ENCODE measurements around the gene ATP8A2.
"Not testable (repeated sequence)": the region's sequence is repeated elsewhere in the genome, so short reads cannot be mapped to it uniquely, and the experiment has no call there.

ATP8A2 gene

GRCh38 chr13:25807562-25807961, 435.8 kb downstream of the ATP8A2 start:
- DNase-seq (ENCODE audit: low spot score): no peak

- DNase-seq (ENCODE audit: low spot score): no peak
Observed at GRCh38 chr13:25811506-25811905, 439.7 kb downstream of the ATP8A2 start.

- DNase-seq (ENCODE audit: low spot score): no peak
Observed at GRCh38 chr13:25816239-25816638, 444.5 kb downstream of the ATP8A2 start.

- DNase-seq (ENCODE audit: low spot score): no peak
Observed at GRCh38 chr13:25819856-25820530, 448.2 kb downstream of the ATP8A2 start.

GRCh38 chr13:25821776-25822175, 450.0 kb downstream of the ATP8A2 start:
- no peak for DNase-seq (ENCODE audit: low spot score)

- not testable (repeated sequence) for DNase-seq (ENCODE audit: low spot score)
Observed at GRCh38 chr13:25827221-25827620, 455.4 kb downstream of the ATP8A2 start.

GRCh38 chr13:25827831-25828465, 456.2 kb downstream of the ATP8A2 start:
- no peak for DNase-seq (ENCODE audit: low spot score)

GRCh38 chr13:25833761-25834160, 462.0 kb downstream of the ATP8A2 start:
- no peak for DNase-seq (ENCODE audit: low spot score)

- no peak for DNase-seq (ENCODE audit: low spot score)
Observed at GRCh38 chr13:25836574-25837336, 465.0 kb downstream of the ATP8A2 start.

- no peak for DNase-seq (ENCODE audit: low spot score)
Observed at GRCh38 chr13:25839371-25839770, 467.6 kb downstream of the ATP8A2 start.

- no peak for DNase-seq (ENCODE audit: low spot score)
Observed at GRCh38 chr13:25840261-25840660, 468.5 kb downstream of the ATP8A2 start.

GRCh38 chr13:25840931-25841330, 469.2 kb downstream of the ATP8A2 start:
- no peak for DNase-seq (ENCODE audit: low spot score)

- no peak for DNase-seq (ENCODE audit: low spot score)
Observed at GRCh38 chr13:25843692-25844091, 471.9 kb downstream of the ATP8A2 start.

GRCh38 chr13:25844559-25845434, 473.0 kb downstream of the ATP8A2 start:
- DNase-seq (ENCODE audit: low spot score): no peak

GRCh38 chr13:25846222-25846984, 474.6 kb downstream of the ATP8A2 start:
- no peak for DNase-seq (ENCODE audit: low spot score)

GRCh38 chr13:25847145-25847544, 475.4 kb downstream of the ATP8A2 start:
- peak; percentile 39 for DNase-seq (ENCODE audit: low spot score)

- DNase-seq (ENCODE audit: low spot score): no peak
Observed at GRCh38 chr13:25847635-25848626, 476.2 kb downstream of the ATP8A2 start.

GRCh38 chr13:25848812-25849745, 477.3 kb downstream of the ATP8A2 start:
- no peak for DNase-seq (ENCODE audit: low spot score)

GRCh38 chr13:25857830-25858229, 486.1 kb downstream of the ATP8A2 start:
- no peak for DNase-seq (ENCODE audit: low spot score)

Data from CD4-positive, alpha-beta T cell treated with Interleukin-2 at 100 ng/mL for 4 hours (primary cell).